ENCODE data around the gene DDX25.

Gene DDX25

GRCh38 chr11:125950696-125951651, 46.7 kb downstream of the DDX25 start:
- Histone ChIP-seq H3K9me2 (replicated peaks; ENCODE audit: control insufficient read depth, low read length) (no peaks in the 10 kb centered on the region), H3F3A (ENCODE audit: control insufficient read depth, insufficient read depth) (no peaks in the 10 kb centered on the region), H3K27ac (ENCODE audit: low read depth, low read length) (no peak overlapping the region), H3K79me2 (ENCODE audit: control insufficient read depth, low read length) (no peaks in the 10 kb centered on the region), H3K4me3 (ENCODE audit: low read length) (no peak overlapping the region), H3K27me3 (ENCODE audit: control insufficient read depth, low read length) (no peaks in the 10 kb centered on the region), H3K9me3 (ENCODE audit: control insufficient read depth, insufficient read depth, low read length) (no peaks in the 10 kb centered on the region), H3K4me1 (ENCODE audit: control insufficient read depth, low read length) (no peaks in the 10 kb centered on the region), H3K4me2 (ENCODE audit: low read length) (no peak overlapping the region), H4K20me1 (ENCODE audit: control insufficient read depth, insufficient read depth, low read depth, low read length) (no peaks in the 10 kb centered on the region), H3K36me3 (ENCODE audit: control insufficient read depth, low read length) (no peaks in the 10 kb centered on the region)
- no peak for TF ChIP-seq EZH2phosphoT487 (IDR thresholded peaks at IDR 0.05; ENCODE audit: borderline replicate concordance, low read length)
- no peak for TF ChIP-seq CTCF (IDR thresholded peaks at IDR 0.05; ENCODE audit: low read depth, low read length, poor library complexity, severe bottlenecking)

DNA sequence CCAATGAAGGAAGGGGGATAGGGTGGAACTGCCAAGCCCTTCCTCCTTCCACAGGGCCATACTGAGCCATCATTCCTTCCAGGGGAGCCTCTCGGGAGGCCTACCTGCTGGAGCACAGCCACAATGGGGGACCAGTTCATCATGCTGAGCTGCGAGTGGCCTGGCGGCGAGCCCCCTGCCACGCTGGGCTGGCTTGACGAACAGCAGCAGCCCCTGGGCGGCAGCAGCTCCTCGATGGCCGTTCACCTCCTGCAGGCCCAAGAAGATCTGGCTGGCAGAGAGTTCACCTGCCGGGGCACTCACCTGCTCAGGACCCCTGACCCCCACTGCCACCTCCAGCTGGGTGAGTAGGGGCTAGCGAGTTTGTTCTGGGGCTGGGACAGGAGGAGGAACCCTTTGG, 47.4 kb downstream of the DDX25 start:
- Histone ChIP-seq H3K79me2 (ENCODE audit: control insufficient read depth, low read length) (no peaks in the 10 kb centered on the region), H3K4me3 (ENCODE audit: low read length) (no peak overlapping the region), H3K4me2 (ENCODE audit: low read length) (no peak overlapping the region), H3K9me3 (ENCODE audit: control insufficient read depth, insufficient read depth, low read length) (no peaks in the 10 kb centered on the region), H3K27ac (ENCODE audit: low read depth, low read length) (no peak overlapping the region), H3F3A (ENCODE audit: control insufficient read depth, insufficient read depth) (no peaks in the 10 kb centered on the region), H3K27me3 (ENCODE audit: control insufficient read depth, low read length) (no peaks in the 10 kb centered on the region), H3K4me1 (ENCODE audit: control insufficient read depth, low read length) (no peaks in the 10 kb centered on the region), H4K20me1 (ENCODE audit: control insufficient read depth, insufficient read depth, low read depth, low read length) (no peaks in the 10 kb centered on the region), H3K9me2 (replicated peaks; ENCODE audit: control insufficient read depth, low read length) (no peaks in the 10 kb centered on the region), H3K36me3 (ENCODE audit: control insufficient read depth, low read length) (no peaks in the 10 kb centered on the region)
- no peak for TF ChIP-seq EZH2phosphoT487 (IDR thresholded peaks at IDR 0.05; ENCODE audit: borderline replicate concordance, low read length)

DNA sequence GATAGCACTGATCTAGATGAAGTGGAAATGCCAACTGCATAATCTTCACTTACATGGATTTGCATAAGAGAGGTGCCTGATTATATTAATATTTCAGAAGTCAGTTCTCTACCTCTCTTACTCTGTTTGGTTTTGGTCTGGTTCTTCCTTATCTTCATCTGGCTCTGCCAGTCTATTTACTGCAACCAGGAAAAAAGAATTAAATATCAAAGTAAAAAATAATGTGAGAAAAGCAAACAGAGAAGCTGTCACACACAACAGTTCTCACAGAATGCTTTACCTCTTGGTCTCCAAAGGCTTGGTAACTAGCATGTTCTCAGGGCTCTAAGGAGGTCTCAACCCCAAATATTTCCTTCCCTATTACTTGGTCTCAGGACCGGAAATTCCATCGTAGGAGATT, 48.3 kb downstream of the DDX25 start:
- no peaks in the 10 kb centered on the region for H3K79me2 ChIP-seq (ENCODE audit: control insufficient read depth, low read length)
- no peaks in the 10 kb centered on the region for H3K9me2 ChIP-seq (replicated peaks; ENCODE audit: control insufficient read depth, low read length)
- H3K36me3 ChIP-seq (ENCODE audit: control insufficient read depth, low read length): no peaks in the 10 kb centered on the region
- no peak for TF ChIP-seq CTCF (IDR thresholded peaks at IDR 0.05; ENCODE audit: low read depth, low read length, poor library complexity, severe bottlenecking)
- TF ChIP-seq EZH2phosphoT487 (IDR thresholded peaks at IDR 0.05; ENCODE audit: borderline replicate concordance, low read length): no peak
- no peaks in the 10 kb centered on the region for H4K20me1 ChIP-seq (ENCODE audit: control insufficient read depth, insufficient read depth, low read depth, low read length)
- H3K4me3 ChIP-seq (ENCODE audit: low read length): no peak overlapping the region
- H3K4me1 ChIP-seq (ENCODE audit: control insufficient read depth, low read length): no peaks in the 10 kb centered on the region
- H3K4me2 ChIP-seq (ENCODE audit: low read length): no peak overlapping the region
- H3K27me3 ChIP-seq (ENCODE audit: control insufficient read depth, low read length): no peaks in the 10 kb centered on the region
- no peak overlapping the region for H3K27ac ChIP-seq (ENCODE audit: low read depth, low read length)
- H3F3A ChIP-seq (ENCODE audit: control insufficient read depth, insufficient read depth): no peaks in the 10 kb centered on the region
- H3K9me3 ChIP-seq (ENCODE audit: control insufficient read depth, insufficient read depth, low read length): no peaks in the 10 kb centered on the region

DNA sequence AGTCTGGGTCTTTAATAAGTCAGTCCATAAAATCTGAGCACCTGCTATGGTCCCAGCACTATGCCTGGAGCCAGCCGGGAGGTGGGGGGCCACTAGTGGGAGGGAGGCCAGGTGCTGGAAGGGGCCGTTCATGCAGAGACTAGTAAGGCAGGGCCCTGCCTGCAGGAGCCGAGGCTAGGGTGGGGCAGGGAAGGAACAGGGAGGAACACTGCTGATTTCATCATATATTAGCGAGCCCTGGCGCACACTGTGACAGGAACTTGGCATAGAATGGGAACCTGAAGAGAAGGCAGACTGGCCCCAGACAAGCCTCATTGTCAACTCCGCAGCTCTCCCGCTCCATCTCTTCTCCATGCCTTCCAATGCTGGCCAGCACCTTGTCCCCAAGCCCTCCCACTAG, 48.7 kb downstream of the DDX25 start:
- Histone ChIP-seq H3K4me3 (ENCODE audit: low read length) (no peak overlapping the region), H3K36me3 (ENCODE audit: control insufficient read depth, low read length) (no peaks in the 10 kb centered on the region), H3K4me2 (ENCODE audit: low read length) (no peak overlapping the region), H3K4me1 (ENCODE audit: control insufficient read depth, low read length) (no peaks in the 10 kb centered on the region), H3F3A (ENCODE audit: control insufficient read depth, insufficient read depth) (no peaks in the 10 kb centered on the region), H3K27me3 (ENCODE audit: control insufficient read depth, low read length) (no peaks in the 10 kb centered on the region), H3K9me3 (ENCODE audit: control insufficient read depth, insufficient read depth, low read length) (no peaks in the 10 kb centered on the region), H3K9me2 (replicated peaks; ENCODE audit: control insufficient read depth, low read length) (no peaks in the 10 kb centered on the region), H3K27ac (ENCODE audit: low read depth, low read length) (no peak overlapping the region), H3K79me2 (ENCODE audit: control insufficient read depth, low read length) (no peaks in the 10 kb centered on the region), H4K20me1 (ENCODE audit: control insufficient read depth, insufficient read depth, low read depth, low read length) (no peaks in the 10 kb centered on the region)
- TF ChIP-seq CTCF (IDR thresholded peaks at IDR 0.05; ENCODE audit: low read depth, low read length, poor library complexity, severe bottlenecking): no peak
- TF ChIP-seq EZH2phosphoT487 (IDR thresholded peaks at IDR 0.05; ENCODE audit: borderline replicate concordance, low read length): no peak
